Measurements from ENCODE around the gene NEDD9.

DNA sequence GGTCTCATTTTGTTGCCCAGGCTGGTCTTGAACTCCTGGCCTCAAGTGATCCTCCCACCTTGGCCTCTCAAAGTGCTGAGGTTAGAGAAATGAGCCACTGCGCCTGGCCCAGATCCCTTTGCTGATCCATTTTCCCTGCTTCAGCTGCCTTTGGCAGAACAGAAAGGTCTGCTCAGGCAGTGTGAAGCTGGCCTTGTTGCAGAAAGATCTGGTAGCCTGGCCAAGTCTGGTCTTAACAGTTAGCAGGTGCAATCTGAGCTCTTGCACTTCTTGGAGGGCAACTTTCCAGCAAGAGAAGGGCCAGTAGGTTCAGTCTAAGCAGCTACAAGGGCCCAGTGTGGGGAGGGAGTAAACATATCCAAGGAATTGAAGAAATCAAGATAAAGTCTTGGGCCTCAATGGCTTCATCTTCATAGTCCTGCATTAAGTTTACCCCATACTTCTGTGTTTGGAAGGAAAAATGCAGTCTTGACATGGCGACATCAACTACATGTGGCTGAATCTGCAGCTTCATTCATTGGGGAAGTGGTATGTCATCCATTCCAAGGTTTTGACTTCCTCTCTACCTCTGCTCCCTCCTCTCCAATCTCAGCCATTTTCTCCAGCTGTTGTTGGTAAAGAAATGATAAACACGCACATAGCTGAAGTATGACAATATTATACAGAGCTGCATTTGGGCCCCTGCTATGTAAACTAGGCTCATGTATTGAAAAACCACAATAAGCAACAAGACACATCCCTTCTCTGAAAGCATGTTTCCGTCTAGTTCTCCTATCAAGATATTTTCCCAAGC is 39.0 kb upstream of the NEDD9 start:
- TF ChIP-seq, protein P1, sequence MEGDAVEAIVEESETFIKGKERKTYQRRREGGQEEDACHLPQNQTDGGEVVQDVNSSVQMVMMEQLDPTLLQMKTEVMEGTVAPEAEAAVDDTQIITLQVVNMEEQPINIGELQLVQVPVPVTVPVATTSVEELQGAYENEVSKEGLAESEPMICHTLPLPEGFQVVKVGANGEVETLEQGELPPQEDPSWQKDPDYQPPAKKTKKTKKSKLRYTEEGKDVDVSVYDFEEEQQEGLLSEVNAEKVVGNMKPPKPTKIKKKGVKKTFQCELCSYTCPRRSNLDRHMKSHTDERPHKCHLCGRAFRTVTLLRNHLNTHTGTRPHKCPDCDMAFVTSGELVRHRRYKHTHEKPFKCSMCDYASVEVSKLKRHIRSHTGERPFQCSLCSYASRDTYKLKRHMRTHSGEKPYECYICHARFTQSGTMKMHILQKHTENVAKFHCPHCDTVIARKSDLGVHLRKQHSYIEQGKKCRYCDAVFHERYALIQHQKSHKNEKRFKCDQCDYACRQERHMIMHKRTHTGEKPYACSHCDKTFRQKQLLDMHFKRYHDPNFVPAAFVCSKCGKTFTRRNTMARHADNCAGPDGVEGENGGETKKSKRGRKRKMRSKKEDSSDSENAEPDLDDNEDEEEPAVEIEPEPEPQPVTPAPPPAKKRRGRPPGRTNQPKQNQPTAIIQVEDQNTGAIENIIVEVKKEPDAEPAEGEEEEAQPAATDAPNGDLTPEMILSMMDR (IDR thresholded peaks at IDR 0.05): no peak
- TF ChIP-seq POLR2AphosphoS5 (IDR thresholded peaks at IDR 0.05) (peak in 1 of 2 donors; percentile 32), EP300 (IDR thresholded peaks at IDR 0.05) (no peak)

Data from upper lobe of left lung (tissue), 4 donors.